Measurements from ENCODE around the gene ZNF76.

- TF ChIP-seq POLR2A (IDR thresholded peaks at IDR 0.05) (no peak), CTCF (IDR thresholded peaks at IDR 0.05) (no peak)
Observed at GRCh38 chr6:35258336-35258735, 1.2 kb upstream of the ZNF76 start.
